Stimulated activated CD8-positive, alpha-beta memory T cell treated with anti-CD3 and anti-CD28 coated beads, Interleukin-15, amount 100 ng/mL, for 1 hour (primary cell): ENCODE measurements around the gene UBE2O.

Experiments
- DNase-seq: peaks from one replicate; pipeline ENCODE4 v3.0.0-alpha.2; 2020; ENCODE audit warnings: low read depth

Gene UBE2O

GRCh38 chr17:76452660-76453430 is at the start of gene UBE2O:
TSS of gene UBE2O (minus strand) at chr17:76453152. CDS start at chr17:76453141, 11 bp downstream.
- DNase-seq = peak; percentile 84

- no peak for DNase-seq
Measured at GRCh38 chr17:76501827-76502307, 48.9 kb upstream of the UBE2O start.

GRCh38 chr17:76501018-76501826 is 48.3 kb upstream of the UBE2O start, which contains the start of gene RHBDF2:
TSS of gene RHBDF2 (minus strand) at chr17:76501423. CDS start at chr17:76481524, 19,899 bp downstream.
- peak; percentile 97 for DNase-seq

GRCh38 chr17:76500747-76501017 is 47.7 kb upstream of the UBE2O start:
- DNase-seq = no peak

GRCh38 chr17:76500074-76500746 is 47.3 kb upstream of the UBE2O start:
- DNase-seq = no peak

GRCh38 chr17:76499267-76499667 is 46.3 kb upstream of the UBE2O start:
- DNase-seq = no peak

DNA sequence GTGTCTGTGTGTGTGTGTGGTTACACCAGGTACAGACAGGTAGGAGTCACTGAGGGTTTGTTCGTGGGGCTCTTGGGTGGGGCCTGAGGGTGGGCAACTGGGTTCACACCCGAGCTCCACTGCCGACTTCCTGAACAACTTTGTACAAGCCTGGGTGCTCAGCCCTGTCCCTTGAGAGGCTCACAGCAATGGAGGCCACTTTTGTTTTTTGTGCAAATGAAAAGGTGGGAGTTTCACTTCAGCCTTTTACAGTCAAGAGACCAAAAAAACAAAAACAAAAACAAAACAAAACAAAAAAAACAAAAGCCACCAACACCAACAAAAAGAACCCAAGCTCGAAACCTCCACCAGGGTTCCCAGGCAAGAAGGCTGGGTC is 45.9 kb upstream of the UBE2O start:
- no peak for DNase-seq

GRCh38 chr17:76497979-76498875 is 45.3 kb upstream of the UBE2O start:
- no peak for DNase-seq

GRCh38 chr17:76497699-76497978 is 44.7 kb upstream of the UBE2O start:
- DNase-seq = no peak

DNA sequence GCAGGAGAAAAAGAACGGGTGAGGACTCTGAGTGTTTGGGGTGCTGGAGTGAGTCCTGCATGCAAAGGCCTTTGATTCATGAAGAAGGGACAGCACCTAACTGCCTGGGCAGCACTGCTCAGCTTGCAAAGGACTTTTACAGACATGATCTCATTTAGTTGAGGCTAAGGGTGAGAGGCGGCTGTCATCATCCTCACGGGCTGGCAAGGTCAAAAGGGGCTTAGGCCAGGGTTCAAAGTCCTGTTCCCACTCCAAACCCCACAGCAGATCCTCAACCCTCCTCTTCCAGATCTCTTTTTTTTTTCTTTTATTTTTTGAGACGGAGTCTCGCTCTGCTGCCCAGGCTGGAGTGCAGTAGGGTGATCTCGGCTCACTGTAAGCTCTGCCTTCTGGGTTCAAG is 43.5 kb upstream of the UBE2O start:
- DNase-seq = no peak

DNA sequence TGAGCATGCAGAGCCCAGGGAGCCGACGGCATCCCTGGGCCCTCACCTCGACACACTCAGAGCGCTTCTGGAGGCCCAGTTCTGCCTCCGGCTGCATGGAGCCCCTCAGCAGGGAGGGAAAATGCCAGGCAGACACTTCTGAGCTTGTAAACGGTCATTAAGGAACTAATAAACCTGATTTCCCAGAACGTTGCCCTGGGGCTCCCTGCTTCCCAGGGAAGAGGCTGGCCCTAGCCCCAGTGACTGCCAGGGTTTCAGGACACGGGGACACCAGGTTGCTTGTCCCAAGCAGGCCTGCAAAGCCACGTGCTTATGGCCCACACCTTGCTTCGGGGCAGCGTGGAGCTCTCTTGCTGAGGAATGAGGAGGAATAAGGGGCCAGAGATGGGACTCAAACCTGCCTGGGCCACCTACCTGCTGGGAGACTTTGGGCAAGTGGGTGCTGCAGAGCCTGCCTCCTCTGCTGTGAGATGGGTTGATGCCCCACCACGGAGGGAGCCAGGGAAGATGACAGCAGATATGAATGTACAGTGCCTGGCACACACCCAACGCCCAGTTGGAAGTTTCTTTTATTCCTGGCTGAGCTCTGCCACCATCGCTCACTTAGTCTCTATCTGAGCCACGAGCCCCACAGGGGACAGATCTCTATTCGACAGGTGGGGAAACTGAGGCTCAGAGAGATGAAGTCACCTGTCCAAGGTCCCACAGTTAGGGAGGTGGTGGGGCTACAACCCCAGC is 42.9 kb upstream of the UBE2O start:
- no peak for DNase-seq

- no peak for DNase-seq
Measured at GRCh38 chr17:76493505-76494167, 40.7 kb upstream of the UBE2O start.

- no peak for DNase-seq
Measured at GRCh38 chr17:76492989-76493501, 40.1 kb upstream of the UBE2O start.

GRCh38 chr17:76492123-76492988 is 39.4 kb upstream of the UBE2O start:
- no peak for DNase-seq

GRCh38 chr17:76491271-76492122 is 38.5 kb upstream of the UBE2O start:
- DNase-seq = no peak

- DNase-seq = no peak
Measured at GRCh38 chr17:76490112-76490710, 37.3 kb upstream of the UBE2O start.

- no peak for DNase-seq
Measured at GRCh38 chr17:76487451-76488192, 34.7 kb upstream of the UBE2O start.
